B cell (primary cell): ENCODE data around the gene UBN1.

Source experiments
- EZH2 ChIP-seq: IDR thresholded peaks from 2 replicates; pipeline ENCODE4 v1.6.1; 2012; ENCODE audit warnings: borderline replicate concordance, low read depth, mild to moderate bottlenecking, moderate library complexity, low read length; ENCODE audit not compliant: insufficient read depth, poor library complexity, severe bottlenecking
- TF ChIP-seq, protein P1 (sequence below): fragments of 200-600 bp; IDR thresholded peaks from one replicate; pipeline ENCODE4 v1.8.0; 2022; ENCODE audit warnings: antibody characterized with exemption, mild to moderate bottlenecking

DNA sequence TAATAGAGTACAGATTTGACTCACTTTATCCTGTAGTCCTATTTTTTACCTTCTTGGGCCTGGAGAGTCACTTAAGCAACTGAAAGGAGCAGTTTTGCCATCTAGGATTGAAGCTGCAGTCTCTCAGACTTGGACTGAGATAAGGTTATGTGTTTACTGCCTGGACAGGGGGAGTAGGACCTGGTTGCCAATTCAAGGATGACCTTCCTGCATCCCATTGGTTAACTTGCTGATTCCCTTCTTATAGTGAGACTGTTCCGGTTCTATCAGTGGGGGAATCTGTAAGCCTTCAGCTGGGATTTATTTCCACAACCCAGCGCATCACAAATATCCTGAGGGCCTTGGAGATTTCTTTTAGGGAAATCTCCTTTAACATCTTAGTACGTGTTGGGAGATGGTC, 2.9 kb downstream of the UBN1 start:
- TF ChIP-seq, protein P1, sequence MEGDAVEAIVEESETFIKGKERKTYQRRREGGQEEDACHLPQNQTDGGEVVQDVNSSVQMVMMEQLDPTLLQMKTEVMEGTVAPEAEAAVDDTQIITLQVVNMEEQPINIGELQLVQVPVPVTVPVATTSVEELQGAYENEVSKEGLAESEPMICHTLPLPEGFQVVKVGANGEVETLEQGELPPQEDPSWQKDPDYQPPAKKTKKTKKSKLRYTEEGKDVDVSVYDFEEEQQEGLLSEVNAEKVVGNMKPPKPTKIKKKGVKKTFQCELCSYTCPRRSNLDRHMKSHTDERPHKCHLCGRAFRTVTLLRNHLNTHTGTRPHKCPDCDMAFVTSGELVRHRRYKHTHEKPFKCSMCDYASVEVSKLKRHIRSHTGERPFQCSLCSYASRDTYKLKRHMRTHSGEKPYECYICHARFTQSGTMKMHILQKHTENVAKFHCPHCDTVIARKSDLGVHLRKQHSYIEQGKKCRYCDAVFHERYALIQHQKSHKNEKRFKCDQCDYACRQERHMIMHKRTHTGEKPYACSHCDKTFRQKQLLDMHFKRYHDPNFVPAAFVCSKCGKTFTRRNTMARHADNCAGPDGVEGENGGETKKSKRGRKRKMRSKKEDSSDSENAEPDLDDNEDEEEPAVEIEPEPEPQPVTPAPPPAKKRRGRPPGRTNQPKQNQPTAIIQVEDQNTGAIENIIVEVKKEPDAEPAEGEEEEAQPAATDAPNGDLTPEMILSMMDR, result no peak
- TF ChIP-seq EZH2, result no peak
